Panc1 (cell line): ENCODE results near the gene PPP1R1B. TPM values are rescaled to one million over a fixed set of nuclear protein-coding genes. Genes with fewer than 3 reads are reported as not detected.

Source experiments
- ATAC-seq: fragments of 200-7000 bp; cut with Tn5 transposase; 2 replicates; pipeline ENCODE4 v1.9.1; 2020; ENCODE audit warnings: mild to moderate bottlenecking, moderate library complexity
- BruUV-seq: library from RNA; stranded (reverse); fragments of 400-500 nt; replicated peaks from 2 replicates; lab custom pipeline; 2021; lab: Mats Ljungman, UMichigan
- CTCF ChIA-PET: fragments of 300-600 bp; sonication (Branson Sonifier 250); formaldehyde crosslinking; loops from one replicate; lab custom pipeline; 2022; ENCODE audit warnings: antibody characterized with exemption; lab: Charles Lee
- POLR2A ChIA-PET: fragments of 300-600 bp; sonication (Branson Sonifier 250); formaldehyde crosslinking; loops from one replicate; lab custom pipeline; 2022; ENCODE audit warnings: antibody characterized with exemption; lab: Charles Lee
- DNase-seq: peaks from one replicate; pipeline ENCODE4 v3.0.0-alpha.2; 2010; ENCODE audit warnings: low read depth, low spot score
- H3K27ac ChIP-seq: 2 replicates; pipeline ENCODE4 v1.5.1; 2011; ENCODE audit warnings: mild to moderate bottlenecking, low read length, inconsistent platforms
- H3K27me3 ChIP-seq: fragments of 200-500 bp; sonication (Bioruptor generic); 2 replicates; pipeline ENCODE4 v1.6.0; 2014; ENCODE audit warnings: low read length, inconsistent platforms; ENCODE audit not compliant: control insufficient read depth, insufficient read depth
- H3K36me3 ChIP-seq: fragments of 200-500 bp; sonication (Bioruptor generic); 2 replicates; pipeline ENCODE4 v1.5.1; 2014; ENCODE audit warnings: inconsistent platforms, mild to moderate bottlenecking, low read length, moderate library complexity; ENCODE audit not compliant: control insufficient read depth, insufficient read depth
- H3K4me1 ChIP-seq: 2 replicates; pipeline ENCODE4 v1.5.1; 2011; ENCODE audit warnings: inconsistent platforms, mild to moderate bottlenecking, low read length, moderate library complexity; ENCODE audit not compliant: control insufficient read depth, insufficient read depth
- H3K4me3 ChIP-seq, 2 experiments: 2 replicates each; pipeline ENCODE4 v1.5.1; 2011 to 2012; ENCODE audit warnings: low read depth in 2 of 2, low read length in 2 of 2, mild to moderate bottlenecking in 2 of 2, inconsistent platforms in 1 of 2, moderate library complexity in 1 of 2
- H3K9me3 ChIP-seq: fragments of 200-500 bp; sonication (Bioruptor generic); 2 replicates; pipeline ENCODE4 v1.5.1; 2014; ENCODE audit warnings: low read depth, mild to moderate bottlenecking, inconsistent platforms, low read length, moderate library complexity; ENCODE audit not compliant: control insufficient read depth, insufficient read depth
- CTCF ChIP-seq: fragments of 450-650 bp; IDR thresholded peaks from 2 replicates; pipeline ENCODE4 v1.5.1; 2017; ENCODE audit warnings: mild to moderate bottlenecking
- POLR2AphosphoS5 ChIP-seq: IDR thresholded peaks from 2 replicates; pipeline ENCODE4 v1.6.1; 2012; ENCODE audit warnings: mild to moderate bottlenecking, low read depth, low read length, moderate library complexity
- REST ChIP-seq, 2 experiments: IDR thresholded peaks; 2 replicates each; pipeline ENCODE4 v1.6.1; 2011 to 2012; ENCODE audit warnings: low read depth in 2 of 2, control low read depth in 1 of 2, low read length in 1 of 2, mild to moderate bottlenecking in 1 of 2, moderate library complexity in 1 of 2; ENCODE audit not compliant: insufficient read depth in 1 of 2
- SIN3A ChIP-seq: IDR thresholded peaks from 2 replicates; pipeline ENCODE4 v1.6.1; 2012; ENCODE audit warnings: low read depth, mild to moderate bottlenecking, low read length, moderate library complexity, borderline replicate concordance; ENCODE audit not compliant: insufficient read depth
- TCF7L2 ChIP-seq: IDR thresholded peaks from 2 replicates; pipeline ENCODE4 v1.6.1; 2011; ENCODE audit warnings: mild to moderate bottlenecking, low read depth, low read length, inconsistent platforms
- in situ Hi-C: cut with HindIII; loops from 2 replicates; pipeline ENCODE4 v1.10.0; 2016; ENCODE audit warnings: low sequenced_read_pairs, low pct_unique_long_range_greater_than_20kb
- intact Hi-C: fragments of 100-400 bp; cut with micrococcal nuclease; formaldehyde crosslinking; loops from one replicate; pipeline ENCODE4 v1.10.0; 2022; ENCODE audit not compliant: unreplicated experiment
- total RNA-seq: library from RNA; stranded (reverse); gene quantifications from one replicate; pipeline ENCODE4 v1.2.1, GENCODE V29; 2021; ENCODE audit not compliant: unreplicated experiment

The PPP1R1B gene
- total RNA-seq, 1 experiment from 2014 or later, result 45.7 TPM

GRCh38 chr17:39598047-39598481 lies 28.7 kb upstream of the PPP1R1B start:
- CTCF ChIA-PET, result no interaction called here
- BruUV-seq, result no TSS peak
- H3K4me1 ChIP-seq, result peaks cover 12% of the 10 kb centered on the region; the same call in 1 of the 2 replicates

GRCh38 chr17:39598630-39599003 lies 28.1 kb upstream of the PPP1R1B start:
- in situ Hi-C loops (no loop called here), intact Hi-C loops (no loop called here)
- Histone ChIP-seq H3K4me1 (peaks cover 12% of the 10 kb centered on the region; the same call in 1 of the 2 replicates), H3K9me3 (no peaks in the 10 kb centered on the region), H3K27me3 (peaks cover 24% of the 10 kb centered on the region), H3K27ac (no peak overlapping the region), H3K36me3 (no peaks in the 10 kb centered on the region), H3K4me3 (no peak overlapping the region)
- ChIA-PET CTCF (no interaction called here), POLR2A (no interaction called here)
- DNase-seq, result no peak
- no peak for TF ChIP-seq CTCF
- no peak for TF ChIP-seq REST (IDR thresholded peaks at IDR 0.05; ENCODE audit: insufficient read depth in 1 of 2, low read depth in 2 of 2, low read length in 1 of 2)
- TF ChIP-seq TCF7L2, result no peak
- TF ChIP-seq POLR2AphosphoS5, result no peak
- BruUV-seq, result no TSS peak
- no peak for ATAC-seq

More at GRCh38 chr17:39598047-39598481, 28.7 kb upstream of the PPP1R1B start:
- H3K36me3 ChIP-seq, result no peaks in the 10 kb centered on the region
- DNase-seq (no peak), ATAC-seq (no peak)
- in situ Hi-C loops, result no loop called here
- POLR2A ChIA-PET, result no interaction called here
- H3K27ac ChIP-seq, result no peak overlapping the region
- intact Hi-C loops, result no loop called here
- H3K27me3 ChIP-seq, result peaks cover 18% of the 10 kb centered on the region; the same call in 1 of the 2 replicates
- TF ChIP-seq POLR2AphosphoS5, result no peak
- TF ChIP-seq TCF7L2, result no peak
- TF ChIP-seq REST (IDR thresholded peaks at IDR 0.05; ENCODE audit: insufficient read depth in 1 of 2, low read depth in 2 of 2, low read length in 1 of 2), result no peak
- TF ChIP-seq SIN3A, result no peak
- TF ChIP-seq CTCF, result no peak
- no peaks in the 10 kb centered on the region for H3K9me3 ChIP-seq
- H3K4me3 ChIP-seq, result no peak overlapping the region
